ENCODE measurements around the gene FXYD2.

The FXYD2 gene

DNA sequence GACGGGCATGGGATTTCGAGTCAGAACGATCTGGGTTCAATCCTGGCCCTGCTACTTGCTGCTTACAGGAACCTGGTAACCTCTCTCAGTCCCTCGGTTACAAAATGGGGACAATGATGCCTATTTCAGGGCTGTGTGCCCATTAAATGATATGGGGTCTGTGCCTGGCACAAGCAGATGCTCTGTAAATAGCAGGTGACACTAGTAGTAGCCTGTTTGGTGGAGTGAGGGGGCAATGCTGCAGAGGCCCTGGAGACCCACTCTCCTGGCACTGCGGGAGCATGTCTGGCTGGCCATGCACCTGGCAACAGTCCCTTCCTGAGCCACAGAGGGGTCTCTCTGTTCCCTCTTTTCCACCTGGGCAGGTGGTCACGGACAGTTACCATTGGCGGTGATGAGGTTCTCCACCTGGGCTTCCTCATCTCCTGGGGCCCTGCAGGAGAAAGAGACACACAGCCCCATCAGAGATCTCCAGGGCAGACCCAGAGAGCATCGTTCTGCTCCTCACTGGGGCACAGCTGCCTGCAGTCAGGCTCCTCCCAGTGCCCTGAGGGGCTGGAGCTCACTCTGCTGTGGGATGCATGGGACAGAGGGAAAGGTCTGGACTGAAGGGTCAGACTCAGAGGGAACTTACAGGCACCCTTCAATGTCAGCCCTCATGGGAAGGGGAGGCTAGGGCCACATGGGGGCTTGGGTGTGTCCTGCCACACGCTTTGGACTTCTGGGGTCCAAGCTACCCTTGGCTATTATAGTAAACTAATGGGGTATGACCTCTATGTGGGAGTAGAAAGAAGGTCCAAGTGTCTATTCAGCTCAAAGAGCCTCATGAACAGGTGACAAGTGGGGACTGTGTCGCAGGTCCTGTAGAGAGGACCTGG lies 15.6 kb upstream of the FXYD2 start:
- TF ChIP-seq, protein P1, sequence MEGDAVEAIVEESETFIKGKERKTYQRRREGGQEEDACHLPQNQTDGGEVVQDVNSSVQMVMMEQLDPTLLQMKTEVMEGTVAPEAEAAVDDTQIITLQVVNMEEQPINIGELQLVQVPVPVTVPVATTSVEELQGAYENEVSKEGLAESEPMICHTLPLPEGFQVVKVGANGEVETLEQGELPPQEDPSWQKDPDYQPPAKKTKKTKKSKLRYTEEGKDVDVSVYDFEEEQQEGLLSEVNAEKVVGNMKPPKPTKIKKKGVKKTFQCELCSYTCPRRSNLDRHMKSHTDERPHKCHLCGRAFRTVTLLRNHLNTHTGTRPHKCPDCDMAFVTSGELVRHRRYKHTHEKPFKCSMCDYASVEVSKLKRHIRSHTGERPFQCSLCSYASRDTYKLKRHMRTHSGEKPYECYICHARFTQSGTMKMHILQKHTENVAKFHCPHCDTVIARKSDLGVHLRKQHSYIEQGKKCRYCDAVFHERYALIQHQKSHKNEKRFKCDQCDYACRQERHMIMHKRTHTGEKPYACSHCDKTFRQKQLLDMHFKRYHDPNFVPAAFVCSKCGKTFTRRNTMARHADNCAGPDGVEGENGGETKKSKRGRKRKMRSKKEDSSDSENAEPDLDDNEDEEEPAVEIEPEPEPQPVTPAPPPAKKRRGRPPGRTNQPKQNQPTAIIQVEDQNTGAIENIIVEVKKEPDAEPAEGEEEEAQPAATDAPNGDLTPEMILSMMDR (IDR thresholded peaks at IDR 0.05; ENCODE audit: insufficient read depth, low read depth, low read length, missing control alignments): no peak
- no peak overlapping the region for H3K4me3 ChIP-seq (ENCODE audit: low read length)
- DNase-seq (ENCODE audit: low read depth): no peak

DNA sequence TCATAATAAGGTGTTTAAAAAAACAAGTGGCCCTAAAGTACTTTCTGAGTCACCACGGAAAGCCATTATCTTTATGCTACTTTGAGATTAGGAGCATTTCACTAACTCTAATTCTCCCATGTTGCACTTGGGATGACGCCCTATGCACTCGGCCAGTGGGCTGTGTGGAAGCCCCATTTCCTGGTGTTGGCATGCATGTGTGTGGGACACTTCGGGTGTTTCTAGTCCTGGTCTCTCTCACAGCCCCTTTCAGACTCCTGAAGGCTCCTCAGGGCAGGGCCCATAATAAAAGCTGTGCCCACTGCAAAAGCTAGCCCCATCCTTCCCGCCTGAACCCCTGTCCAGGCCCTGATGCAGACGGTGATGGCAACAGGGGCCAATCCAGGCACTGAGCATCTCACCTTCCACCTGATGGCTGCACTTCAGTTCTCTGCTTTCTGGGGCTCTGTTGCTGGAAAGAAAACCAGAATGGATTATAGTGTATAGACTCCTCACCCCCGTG lies 14.9 kb upstream of the FXYD2 start:
- no peak overlapping the region for H3K4me3 ChIP-seq (ENCODE audit: low read length)
- no peak for DNase-seq (ENCODE audit: low read depth)
- TF ChIP-seq, protein P1 (IDR thresholded peaks at IDR 0.05; ENCODE audit: insufficient read depth, low read depth, low read length, missing control alignments): no peak

GRCh38 chr11:117838901-117839300 lies 14.4 kb upstream of the FXYD2 start:
- no peak for DNase-seq (ENCODE audit: low read depth)
- H3K4me3 ChIP-seq (ENCODE audit: low read length): no peak overlapping the region
- TF ChIP-seq, protein P1 (IDR thresholded peaks at IDR 0.05; ENCODE audit: insufficient read depth, low read depth, low read length, missing control alignments): no peak

- H3K4me3 ChIP-seq (ENCODE audit: low read length): no peak overlapping the region
- no peak for DNase-seq (ENCODE audit: low read depth)
- TF ChIP-seq, protein P1 (IDR thresholded peaks at IDR 0.05; ENCODE audit: insufficient read depth, low read depth, low read length, missing control alignments): no peak
Observed at GRCh38 chr11:117837791-117838190, 13.2 kb upstream of the FXYD2 start.

DNA sequence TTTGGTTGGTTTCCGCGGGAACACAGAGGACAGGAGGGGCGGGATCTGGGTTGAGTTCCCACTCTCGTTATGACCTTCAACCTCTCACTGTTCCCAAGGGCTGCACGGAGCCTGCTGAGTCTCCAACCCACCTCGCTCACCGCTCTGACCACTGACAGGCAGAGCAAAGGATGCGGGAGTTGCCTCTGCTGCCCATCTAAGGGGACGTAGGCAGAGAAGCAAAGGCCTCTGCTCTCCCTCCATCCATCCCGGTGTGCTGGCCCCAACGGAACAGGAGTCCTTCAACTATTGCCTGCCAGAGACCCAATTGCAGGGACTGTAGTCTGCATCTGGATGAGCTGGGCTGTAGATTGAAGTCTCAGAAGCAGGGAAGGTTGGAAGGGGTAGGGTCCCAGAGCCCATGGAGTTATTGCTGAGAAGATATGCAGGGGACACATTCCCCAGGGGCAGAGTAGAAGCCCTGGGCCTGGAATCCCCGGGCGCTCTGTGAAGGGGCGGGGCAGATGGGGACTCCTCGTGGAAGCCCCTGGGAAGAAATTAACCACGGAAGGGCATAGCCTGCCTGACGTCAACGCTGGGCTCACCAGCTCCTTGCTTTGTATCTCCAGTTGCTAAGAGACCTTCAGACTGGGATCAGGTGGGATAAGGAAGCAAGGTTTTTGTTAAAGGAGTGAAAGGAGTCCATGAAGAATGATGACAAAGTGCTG lies 12.7 kb upstream of the FXYD2 start:
- no peak for DNase-seq (ENCODE audit: low read depth)

GRCh38 chr11:117836077-117836960 lies 11.8 kb upstream of the FXYD2 start:
- H3K4me3 ChIP-seq (ENCODE audit: low read length): no peak overlapping the region
- no peak for DNase-seq (ENCODE audit: low read depth)

More for the DNA sequence above, 12.7 kb upstream of the FXYD2 start:
- TF ChIP-seq, protein P1 (IDR thresholded peaks at IDR 0.05; ENCODE audit: insufficient read depth, low read depth, low read length, missing control alignments): no peak
- no peak overlapping the region for H3K4me3 ChIP-seq (ENCODE audit: low read length)

More at GRCh38 chr11:117836077-117836960, 11.8 kb upstream of the FXYD2 start:
- TF ChIP-seq, protein P1 (IDR thresholded peaks at IDR 0.05; ENCODE audit: insufficient read depth, low read depth, low read length, missing control alignments): no peak
